ENCODE results near the gene YIF1A. TPM values are rescaled to one million over a fixed set of nuclear protein-coding genes. Genes with fewer than 3 reads are reported as not detected.

Gene YIF1A
- total RNA-seq, 1 experiment from 2014 or later = 64.3 TPM

DNA sequence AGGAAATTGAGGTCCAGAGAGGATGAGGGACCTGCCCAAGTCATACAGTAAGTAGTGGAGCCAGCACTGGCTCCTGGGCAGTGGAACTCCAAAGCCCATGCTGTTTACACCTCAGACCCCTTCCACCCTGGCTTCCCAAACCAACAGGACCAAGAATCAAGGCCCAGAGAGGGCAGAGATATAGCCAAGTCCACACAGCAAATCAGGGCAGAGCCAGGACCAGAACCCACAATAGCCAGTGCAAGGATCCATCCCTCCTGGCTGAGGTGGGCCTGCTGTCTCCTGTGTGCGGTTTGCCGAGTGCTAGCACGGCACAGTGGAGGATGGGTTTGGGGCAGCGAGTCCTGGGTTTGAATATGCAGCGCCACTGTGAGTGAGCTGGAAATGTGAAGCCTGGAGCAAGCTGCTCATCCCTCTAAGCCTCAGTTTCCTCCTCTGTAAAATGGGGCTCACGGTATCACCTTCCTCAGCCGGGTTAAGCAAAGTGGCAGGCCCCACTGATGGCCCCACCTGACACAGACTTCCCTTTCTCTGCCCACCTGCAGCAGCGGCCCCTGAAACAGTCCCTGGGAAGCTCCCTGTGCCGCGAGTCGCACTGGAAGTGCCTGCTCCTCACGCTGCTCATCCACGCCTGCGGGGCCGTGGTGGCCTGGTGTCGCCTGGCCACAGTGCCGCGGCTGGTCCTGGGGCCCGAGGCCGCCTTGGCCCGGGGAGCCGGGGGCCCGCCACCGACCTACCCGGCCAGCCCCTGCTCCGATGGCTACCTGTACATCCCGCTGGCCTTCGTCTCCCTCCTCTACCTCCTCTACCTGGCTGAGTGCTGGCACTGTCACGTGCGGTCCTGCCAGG lies 5.1 kb upstream of the YIF1A start:
- no peaks in the 10 kb centered on the region for H3K79me2 ChIP-seq (ENCODE audit: insufficient read depth, low read length)
- no peak overlapping the region for H3K27ac Mint-ChIP-seq
- no CpG with 5 or more reads among the region's 30 CpGs for WGBS (ENCODE audit: extremely low coverage, insufficient read length, low lambda C conversion rate)
- no peak for DNase-seq
- TF ChIP-seq, protein P1, sequence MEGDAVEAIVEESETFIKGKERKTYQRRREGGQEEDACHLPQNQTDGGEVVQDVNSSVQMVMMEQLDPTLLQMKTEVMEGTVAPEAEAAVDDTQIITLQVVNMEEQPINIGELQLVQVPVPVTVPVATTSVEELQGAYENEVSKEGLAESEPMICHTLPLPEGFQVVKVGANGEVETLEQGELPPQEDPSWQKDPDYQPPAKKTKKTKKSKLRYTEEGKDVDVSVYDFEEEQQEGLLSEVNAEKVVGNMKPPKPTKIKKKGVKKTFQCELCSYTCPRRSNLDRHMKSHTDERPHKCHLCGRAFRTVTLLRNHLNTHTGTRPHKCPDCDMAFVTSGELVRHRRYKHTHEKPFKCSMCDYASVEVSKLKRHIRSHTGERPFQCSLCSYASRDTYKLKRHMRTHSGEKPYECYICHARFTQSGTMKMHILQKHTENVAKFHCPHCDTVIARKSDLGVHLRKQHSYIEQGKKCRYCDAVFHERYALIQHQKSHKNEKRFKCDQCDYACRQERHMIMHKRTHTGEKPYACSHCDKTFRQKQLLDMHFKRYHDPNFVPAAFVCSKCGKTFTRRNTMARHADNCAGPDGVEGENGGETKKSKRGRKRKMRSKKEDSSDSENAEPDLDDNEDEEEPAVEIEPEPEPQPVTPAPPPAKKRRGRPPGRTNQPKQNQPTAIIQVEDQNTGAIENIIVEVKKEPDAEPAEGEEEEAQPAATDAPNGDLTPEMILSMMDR (conservative IDR thresholded peaks at IDR 0.05) = no peak
- no peak overlapping the region for H2BK12ac ChIP-seq (ENCODE audit: insufficient read length, low read depth, low read length)
- H2AFZ ChIP-seq (ENCODE audit: low read length) = no peak overlapping the region
- H3K27me3 ChIP-seq (ENCODE audit: insufficient read depth, low read length) = peaks cover 8% of the 10 kb centered on the region; the same call in 1 of the 2 replicates
- no peak overlapping the region for H2BK120ac ChIP-seq (ENCODE audit: low read depth, low read length, poor library complexity, severe bottlenecking)
- peaks cover 4% of the 10 kb centered on the region for H3K4me1 ChIP-seq (ENCODE audit: insufficient read depth, low read length)
- no peak overlapping the region for H4K5ac ChIP-seq (ENCODE audit: insufficient read length, low read depth, low read length)
- peaks cover 24 to 32% of the 10 kb centered on the region in 2 experiments for H3K4me1 Mint-ChIP-seq
- peaks cover 0 to 2% (median 0%) of the 10 kb centered on the region in 3 experiments; a peak in 2 of 7 replicates for H3K36me3 Mint-ChIP-seq (ENCODE audit: insufficient read depth in 1 of 3, low read depth in 3 of 3)
- H2BK20ac ChIP-seq (ENCODE audit: low read depth, low read length, poor library complexity, severe bottlenecking) = no peak overlapping the region
- no peaks in the 10 kb centered on the region for H3K79me1 ChIP-seq (ENCODE audit: insufficient read depth, low read depth, low read length, poor library complexity, severe bottlenecking)
- no peak overlapping the region for H3K9ac ChIP-seq (ENCODE audit: extremely low read depth, insufficient read length, low read length)
- no peak overlapping the region for H2BK15ac ChIP-seq (ENCODE audit: low read depth, low read length)
- no peak overlapping the region for H3K23ac ChIP-seq (ENCODE audit: insufficient read length, low read depth, low read length)
- no peak overlapping the region for H3K4ac ChIP-seq (ENCODE audit: low read depth, low read length)
- H3K14ac ChIP-seq (ENCODE audit: insufficient read depth, low read length) = no peak overlapping the region
- no peak overlapping the region for H2AK5ac ChIP-seq (ENCODE audit: insufficient read length, low read length)
- H3K9me3 ChIP-seq (ENCODE audit: control insufficient read depth, low read depth, low read length) = no peaks in the 10 kb centered on the region
- H3K56ac ChIP-seq (ENCODE audit: insufficient read length, low read depth, low read length) = no peak overlapping the region
- H3K9me3 Mint-ChIP-seq = no peaks in the 10 kb centered on the region
- no peak overlapping the region for H3T11ph ChIP-seq (ENCODE audit: low read length)
- no peak overlapping the region for H4K91ac ChIP-seq (ENCODE audit: insufficient read length, low read depth, low read length)
- H3K27me3 Mint-ChIP-seq (ENCODE audit: low read depth) = peaks cover 42% of the 10 kb centered on the region
- no peak overlapping the region for H2BK5ac ChIP-seq (ENCODE audit: insufficient read length, low read length)
- H3K27ac ChIP-seq (ENCODE audit: insufficient read length, low read depth, low read length) = no peak overlapping the region
- no peaks in the 10 kb centered on the region for H4K20me1 ChIP-seq (ENCODE audit: control insufficient read depth, insufficient read depth, insufficient read length)
- no peak overlapping the region; a peak in 2 of 5 replicates for H3K4me3 Mint-ChIP-seq
- peaks cover 9% of the 10 kb centered on the region for H3K23me2 ChIP-seq (ENCODE audit: insufficient read length, low read depth, low read length, poor library complexity, severe bottlenecking)
- H3K4me2 ChIP-seq (ENCODE audit: insufficient read depth, insufficient read length, low read length) = no peak overlapping the region
- no peak overlapping the region for H3K18ac ChIP-seq (ENCODE audit: insufficient read length, low read depth, low read length)
- no peak overlapping the region for H4K8ac ChIP-seq (replicated peaks; ENCODE audit: insufficient read length, low read depth, low read length)

Measured in H9 (cell line).